Lower lobe of right lung (tissue), 2 donors: ENCODE data around the gene KLK4. TPM values are rescaled to one million over a fixed set of nuclear protein-coding genes. Genes with fewer than 3 reads are reported as not detected.
A peak's percentile ranks its signal among the peaks of the same experiment; 100 is the strongest.

Experiments
- ATAC-seq, 2 donors: fragments of 200-7000 bp; cut with Tn5 transposase; one replicate each; pipeline ENCODE4 v1.9.1; 2020 to 2022; ENCODE audit warnings: mild to moderate bottlenecking in 2 of 2, moderate library complexity in 2 of 2
- DNase-seq: peaks from one replicate; pipeline ENCODE4 v3.0.0-alpha.2; 2020
- H3K27ac ChIP-seq: fragments of 200-600 bp; one replicate; pipeline ENCODE4 v1.8.0; 2022
- H3K27me3 ChIP-seq: fragments of 200-600 bp; one replicate; pipeline ENCODE4 v1.8.0; 2022; ENCODE audit warnings: low read depth
- H3K36me3 ChIP-seq: fragments of 200-600 bp; one replicate; pipeline ENCODE4 v1.8.0; 2022; ENCODE audit warnings: mild to moderate bottlenecking
- H3K4me1 ChIP-seq: fragments of 200-600 bp; one replicate; pipeline ENCODE4 v1.8.0; 2022
- H3K4me3 ChIP-seq: fragments of 200-600 bp; one replicate; pipeline ENCODE4 v1.8.0; 2022; ENCODE audit warnings: mild to moderate bottlenecking
- H3K9me3 ChIP-seq: fragments of 200-600 bp; one replicate; pipeline ENCODE4 v1.8.0; 2022
- CTCF ChIP-seq: fragments of 200-600 bp; IDR thresholded peaks from one replicate; pipeline ENCODE4 v1.8.0; 2022; ENCODE audit warnings: antibody characterized with exemption, mild to moderate bottlenecking
- intact Hi-C: fragments of 100-400 bp; cut with DNase I; formaldehyde crosslinking; loops from one replicate; pipeline ENCODE4 v1.11.0; 2022
- total RNA-seq: library from RNA; stranded (reverse); fragmentation: NEBNext Ultra II Directional; extraction: Animal tissue kit (Norgen Biotek cat#: 25700); gene quantifications from one replicate; pipeline ENCODE4 v1.2.1, GENCODE V29; 2021
- donor health status: DM: no; HTN: yes; CAD: no; lungs with severe emphysema.

The KLK4 gene
- total RNA-seq, 1 donor from 2014 or later: not detected

GRCh38 chr19:50932690-50933083 lies 21.5 kb upstream of the KLK4 start:
- no peaks in the 10 kb centered on the region for H3K4me1 ChIP-seq
- intact Hi-C loops: no loop called here
- TF ChIP-seq CTCF: no peak
- no peaks in the 10 kb centered on the region for H3K9me3 ChIP-seq
- peaks cover 31% of the 10 kb centered on the region for H3K27me3 ChIP-seq
- DNase-seq: no peak
- ATAC-seq: no peak
- no peak overlapping the region for H3K27ac ChIP-seq
- no peak overlapping the region for H3K4me3 ChIP-seq
- H3K36me3 ChIP-seq: no peaks in the 10 kb centered on the region

GRCh38 chr19:50932018-50932689 lies 21.0 kb upstream of the KLK4 start:
- Histone ChIP-seq H3K4me1 (no peaks in the 10 kb centered on the region), H3K27ac (no peak overlapping the region), H3K27me3 (peaks cover 33% of the 10 kb centered on the region), H3K4me3 (no peak overlapping the region), H3K9me3 (no peaks in the 10 kb centered on the region), H3K36me3 (no peaks in the 10 kb centered on the region)
- DNase-seq (no peak), ATAC-seq (peak; percentile 39 to 79)
- intact Hi-C loops: no loop called here
- no peak for TF ChIP-seq CTCF

- H3K27me3 ChIP-seq: peaks cover 33% of the 10 kb centered on the region
Observed at GRCh38 chr19:50931023-50931422, 19.8 kb upstream of the KLK4 start.

GRCh38 chr19:50928831-50929230 lies 17.6 kb upstream of the KLK4 start:
- peaks cover 33% of the 10 kb centered on the region for H3K27me3 ChIP-seq
- TF ChIP-seq CTCF: no peak
- ATAC-seq (no peak), DNase-seq (no peak)
- no peaks in the 10 kb centered on the region for H3K9me3 ChIP-seq
- H3K4me3 ChIP-seq: no peak overlapping the region
- no peaks in the 10 kb centered on the region for H3K4me1 ChIP-seq
- no peak overlapping the region for H3K27ac ChIP-seq
- intact Hi-C loops: no loop called here
- no peaks in the 10 kb centered on the region for H3K36me3 ChIP-seq

More at GRCh38 chr19:50931023-50931422, 19.8 kb upstream of the KLK4 start:
- no peak for DNase-seq
- Histone ChIP-seq H3K4me3 (no peak overlapping the region), H3K27ac (no peak overlapping the region), H3K36me3 (no peaks in the 10 kb centered on the region), H3K9me3 (no peaks in the 10 kb centered on the region), H3K4me1 (no peaks in the 10 kb centered on the region)
- no peak for TF ChIP-seq CTCF
- ATAC-seq: no peak
- intact Hi-C loops: no loop called here

GRCh38 chr19:50926144-50926543 lies 14.9 kb upstream of the KLK4 start:
- peaks cover 5% of the 10 kb centered on the region for H3K4me1 ChIP-seq

More at GRCh38 chr19:50926144-50926543, 14.9 kb upstream of the KLK4 start:
- intact Hi-C loops: no loop called here
- Histone ChIP-seq H3K27ac (no peak overlapping the region), H3K9me3 (no peaks in the 10 kb centered on the region), H3K36me3 (no peaks in the 10 kb centered on the region), H3K27me3 (peaks cover 49% of the 10 kb centered on the region), H3K4me3 (no peak overlapping the region)
- no peak for DNase-seq
- no peak for TF ChIP-seq CTCF
- ATAC-seq: no peak
